B cell (primary cell): ENCODE data around the gene OR10H4.

Experiments
- CTCF ChIP-seq: fragments of 200-600 bp; IDR thresholded peaks from one replicate; pipeline ENCODE4 v1.8.0; 2022; ENCODE audit warnings: antibody characterized with exemption, mild to moderate bottlenecking
- EZH2 ChIP-seq: IDR thresholded peaks from 2 replicates; pipeline ENCODE4 v1.6.1; 2012; ENCODE audit warnings: borderline replicate concordance, low read depth, mild to moderate bottlenecking, moderate library complexity, low read length; ENCODE audit not compliant: insufficient read depth, poor library complexity, severe bottlenecking

DNA sequence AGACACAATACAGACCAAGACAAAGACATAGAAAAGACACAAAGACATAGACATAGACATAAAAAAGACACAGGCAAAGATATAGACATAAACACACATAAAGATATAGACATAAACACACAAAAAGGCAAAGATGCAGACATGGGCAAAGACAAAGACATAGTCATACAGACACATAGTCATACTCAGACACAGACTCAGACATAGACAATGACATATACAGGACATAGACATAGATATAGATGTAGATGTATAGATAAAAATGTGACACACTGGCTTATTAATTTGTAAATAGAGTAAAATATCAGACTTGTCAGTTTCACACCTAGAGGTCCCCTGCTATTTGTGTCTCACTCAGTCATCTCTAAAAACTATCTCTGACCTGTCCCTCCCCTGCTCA is 42.8 kb downstream of the OR10H4 start:
- no peak for TF ChIP-seq CTCF
- no peak for TF ChIP-seq EZH2
